ENCODE results near the gene SDK2.

SDK2 gene

GRCh38 chr17:73391331-73392265, 252.6 kb downstream of the SDK2 start:
- FAIRE-seq: no peak
- DNase-seq (ENCODE audit: insufficient read length, low spot score): no peak
- TF ChIP-seq, protein P1, sequence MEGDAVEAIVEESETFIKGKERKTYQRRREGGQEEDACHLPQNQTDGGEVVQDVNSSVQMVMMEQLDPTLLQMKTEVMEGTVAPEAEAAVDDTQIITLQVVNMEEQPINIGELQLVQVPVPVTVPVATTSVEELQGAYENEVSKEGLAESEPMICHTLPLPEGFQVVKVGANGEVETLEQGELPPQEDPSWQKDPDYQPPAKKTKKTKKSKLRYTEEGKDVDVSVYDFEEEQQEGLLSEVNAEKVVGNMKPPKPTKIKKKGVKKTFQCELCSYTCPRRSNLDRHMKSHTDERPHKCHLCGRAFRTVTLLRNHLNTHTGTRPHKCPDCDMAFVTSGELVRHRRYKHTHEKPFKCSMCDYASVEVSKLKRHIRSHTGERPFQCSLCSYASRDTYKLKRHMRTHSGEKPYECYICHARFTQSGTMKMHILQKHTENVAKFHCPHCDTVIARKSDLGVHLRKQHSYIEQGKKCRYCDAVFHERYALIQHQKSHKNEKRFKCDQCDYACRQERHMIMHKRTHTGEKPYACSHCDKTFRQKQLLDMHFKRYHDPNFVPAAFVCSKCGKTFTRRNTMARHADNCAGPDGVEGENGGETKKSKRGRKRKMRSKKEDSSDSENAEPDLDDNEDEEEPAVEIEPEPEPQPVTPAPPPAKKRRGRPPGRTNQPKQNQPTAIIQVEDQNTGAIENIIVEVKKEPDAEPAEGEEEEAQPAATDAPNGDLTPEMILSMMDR (IDR thresholded peaks at IDR 0.05; ENCODE audit: insufficient read depth, missing control alignments): no peak

GRCh38 chr17:73390851-73391250, 253.4 kb downstream of the SDK2 start:
- FAIRE-seq: no peak
- TF ChIP-seq, protein P1 (IDR thresholded peaks at IDR 0.05; ENCODE audit: insufficient read depth, missing control alignments): no peak
- DNase-seq (ENCODE audit: insufficient read length, low spot score): no peak

GRCh38 chr17:73390221-73390620, 254.0 kb downstream of the SDK2 start:
- DNase-seq (ENCODE audit: insufficient read length, low spot score) (no peak), FAIRE-seq (no peak)
- TF ChIP-seq, protein P1 (IDR thresholded peaks at IDR 0.05; ENCODE audit: insufficient read depth, missing control alignments): no peak

DNA sequence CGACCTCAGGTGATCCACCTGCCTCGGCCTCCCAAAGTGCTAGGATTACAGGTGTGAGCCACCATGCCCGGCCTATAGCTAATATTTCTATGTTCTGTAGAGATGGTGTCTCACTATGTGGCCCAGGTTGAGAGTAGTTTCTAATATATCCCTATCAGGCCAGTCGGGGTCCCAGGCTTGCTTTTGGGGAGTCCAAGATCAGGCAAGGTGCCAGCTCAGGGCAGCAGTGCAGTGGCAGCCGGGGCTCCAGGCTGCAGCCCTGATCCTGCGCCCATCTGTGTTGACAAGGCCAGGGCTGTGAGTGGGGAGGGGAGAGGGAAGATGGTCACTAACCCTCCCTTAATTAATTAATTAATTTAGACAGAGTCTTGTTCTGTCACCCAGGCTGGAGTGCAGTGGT, 254.8 kb downstream of the SDK2 start:
- TF ChIP-seq, protein P1 (IDR thresholded peaks at IDR 0.05; ENCODE audit: insufficient read depth, missing control alignments): no peak
- FAIRE-seq (no peak), DNase-seq (ENCODE audit: insufficient read length, low spot score) (no peak)

DNA sequence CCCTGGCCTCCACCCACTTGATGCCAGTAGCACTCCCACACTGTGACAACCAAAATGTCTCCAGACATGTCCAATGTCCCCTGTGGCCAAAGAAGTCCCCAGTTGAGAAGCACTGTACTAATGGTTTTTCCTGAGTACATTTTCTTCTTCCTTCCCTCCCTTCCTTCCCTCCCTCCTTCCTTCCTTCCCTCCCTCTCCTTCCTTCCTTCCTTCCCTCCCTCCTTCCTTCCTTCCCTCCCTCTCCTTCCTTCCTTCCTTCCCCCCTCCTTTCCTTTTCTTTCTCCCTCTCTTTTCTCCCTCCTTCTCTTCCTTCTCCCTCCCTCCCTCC, 255.7 kb downstream of the SDK2 start:
- DNase-seq (ENCODE audit: insufficient read length, low spot score) (no peak), FAIRE-seq (no peak)
- TF ChIP-seq, protein P1 (IDR thresholded peaks at IDR 0.05; ENCODE audit: insufficient read depth, missing control alignments): no peak

DNA sequence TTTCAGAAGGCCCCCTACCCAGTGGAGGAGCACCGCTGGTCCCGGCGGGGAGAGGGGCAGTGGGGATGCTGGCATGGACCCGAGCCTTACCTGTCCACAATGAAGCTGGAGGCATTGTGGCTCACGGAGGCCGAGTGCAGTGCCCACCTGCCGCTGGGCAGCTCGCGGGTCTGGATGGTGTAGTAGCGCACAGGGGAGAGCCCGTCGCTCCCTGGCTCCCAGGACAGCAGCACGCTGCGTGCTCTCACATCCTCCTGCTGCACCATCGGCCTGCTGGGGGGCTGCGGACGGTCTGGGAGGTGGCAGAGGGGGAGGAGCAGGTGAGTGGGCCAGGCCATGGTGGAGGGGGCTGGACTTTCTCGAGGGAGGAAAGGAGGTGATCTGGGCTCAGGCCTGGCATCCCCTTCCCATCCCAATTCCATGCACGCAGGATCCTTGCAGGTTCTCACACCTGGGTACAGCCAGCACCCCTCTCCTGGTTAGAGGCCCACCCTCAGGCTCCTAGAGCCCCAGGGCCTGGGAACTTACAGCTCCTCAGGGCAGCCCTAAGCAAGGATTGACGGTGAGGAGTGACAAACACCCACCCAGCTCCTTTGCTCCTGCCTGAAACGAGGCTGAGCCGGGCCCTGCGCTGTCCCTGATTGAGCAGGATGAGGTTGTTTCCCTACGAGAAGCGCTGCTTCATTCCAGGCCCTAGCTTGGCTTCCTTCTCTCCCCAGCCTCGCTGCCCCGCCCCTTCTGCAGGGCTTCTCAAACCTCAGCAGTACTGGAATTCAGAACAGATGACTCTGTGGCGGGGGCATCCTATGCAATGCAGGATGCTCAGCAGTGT, 256.3 kb downstream of the SDK2 start:
- FAIRE-seq: no peak

More for the DNA sequence above, 256.3 kb downstream of the SDK2 start:
- no peak for DNase-seq (ENCODE audit: insufficient read length, low spot score)
- TF ChIP-seq, protein P1 (IDR thresholded peaks at IDR 0.05; ENCODE audit: insufficient read depth, missing control alignments): no peak
